GM21723 (cell line): ENCODE results near the gene CYB5R3.
A peak's percentile ranks its signal among the peaks of the same experiment; 100 is the strongest.
"Not testable (repeated sequence)": the region's sequence is repeated elsewhere in the genome, so short reads cannot be mapped to it uniquely, and the experiment has no call there.

ENCODE experiments used
- ATAC-seq: cut with Tn5 transposase; IDR thresholded peaks from one replicate; pipeline ENCODE4 v1.9.1; 2021; ENCODE audit warnings: mild to moderate bottlenecking, moderate library complexity; ENCODE audit not compliant: unreplicated experiment

CYB5R3 gene

DNA sequence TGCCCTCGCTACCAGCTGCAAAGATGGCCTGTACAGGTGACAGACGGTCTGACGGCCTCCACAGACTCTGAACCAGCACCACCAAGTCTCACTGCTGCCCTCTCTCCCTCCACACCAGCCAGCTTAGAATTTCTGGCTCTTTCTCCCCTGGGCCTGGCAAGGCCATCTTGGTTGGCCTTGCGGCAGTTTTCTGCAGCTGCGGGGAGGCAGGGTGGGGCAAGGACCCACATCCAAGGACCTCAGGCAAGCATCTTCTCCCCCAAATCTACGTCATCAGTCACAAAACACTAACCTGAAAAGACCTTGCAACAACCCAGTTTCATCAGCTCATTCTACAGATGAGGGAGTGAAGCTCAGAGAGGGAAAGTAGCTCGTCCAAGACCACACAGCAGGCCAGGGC, 22.8 kb downstream of the CYB5R3 start:
- no peak for ATAC-seq

DNA sequence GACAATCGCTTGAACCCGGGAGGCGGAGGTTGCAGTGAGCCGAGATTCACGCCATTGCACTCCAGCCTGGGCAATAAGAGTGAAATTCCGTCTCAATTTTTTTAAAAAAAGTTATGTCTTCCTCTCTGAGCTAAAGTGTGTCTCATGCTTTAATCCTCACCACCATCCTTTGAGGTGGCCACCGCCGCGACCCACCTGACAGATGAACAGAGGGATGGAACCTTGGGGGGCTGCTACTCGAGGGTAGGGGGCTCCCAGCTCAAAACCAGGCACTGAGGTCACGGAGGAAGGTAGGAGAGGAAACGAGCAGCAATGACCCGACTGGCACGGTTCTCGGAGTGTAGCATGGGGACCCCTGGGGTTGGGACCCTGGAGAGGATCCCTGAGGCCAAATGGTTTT, 23.8 kb downstream of the CYB5R3 start:
- no peak for ATAC-seq

DNA sequence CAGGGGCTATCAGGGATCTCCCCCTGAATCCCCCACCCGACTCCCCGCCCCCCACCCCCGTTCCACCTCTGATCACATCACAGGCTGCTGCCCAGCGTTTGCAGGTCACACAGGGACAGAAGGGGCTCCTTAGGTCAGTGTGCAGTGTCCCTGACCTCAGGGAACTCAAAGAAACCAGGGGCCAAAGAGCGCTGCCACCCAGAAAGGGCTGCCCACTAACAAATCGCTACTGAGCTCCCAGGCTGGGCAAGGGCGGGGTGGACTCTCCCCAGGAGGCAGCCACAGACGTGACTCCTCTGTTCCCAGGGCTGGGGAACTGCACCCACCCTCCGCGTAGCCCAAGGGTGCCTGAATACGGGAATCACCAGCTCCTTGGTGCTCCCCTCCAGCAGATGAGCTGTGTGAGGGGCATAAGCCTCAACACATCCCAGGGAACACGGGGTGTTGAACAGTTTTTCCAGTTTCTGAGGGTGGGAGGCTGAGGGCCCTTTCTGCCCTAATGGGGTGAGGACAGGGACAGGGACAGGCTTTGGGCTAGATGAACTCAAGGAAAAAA, 24.6 kb downstream of the CYB5R3 start:
- ATAC-seq = no peak

DNA sequence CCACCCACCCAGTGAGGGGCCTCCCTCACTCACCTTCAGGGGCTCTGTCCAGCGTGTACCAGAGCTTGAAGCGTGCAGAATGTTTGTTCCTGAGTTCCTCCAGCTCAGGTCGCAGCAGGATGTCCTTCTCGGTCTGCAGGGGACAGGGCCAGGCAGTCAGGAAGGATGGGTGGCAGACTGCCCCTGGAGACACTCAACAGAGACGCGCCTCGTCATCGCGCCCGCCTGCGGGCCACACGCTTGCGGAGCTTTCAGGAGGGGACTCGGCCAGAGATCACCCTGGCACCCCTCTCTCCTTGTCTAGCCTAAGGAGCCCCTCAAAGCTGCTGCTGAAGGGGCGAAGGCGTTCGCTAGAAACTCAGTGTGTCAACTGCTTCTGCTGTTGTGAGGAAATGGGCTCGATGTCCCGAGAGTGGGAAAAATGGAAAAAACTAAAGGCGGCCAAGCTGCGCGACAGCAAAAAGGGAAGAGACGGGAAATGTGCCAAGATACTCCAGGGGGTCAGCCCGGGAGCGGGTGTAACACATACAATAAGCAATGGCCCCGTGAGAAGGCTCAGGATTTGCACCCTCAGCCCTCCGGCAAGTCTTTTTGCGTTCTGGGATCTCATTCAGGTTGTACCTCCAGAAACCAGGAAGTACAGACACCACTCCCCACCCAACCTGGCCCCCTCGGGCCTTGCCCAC, 25.3 kb downstream of the CYB5R3 start:
- no peak for ATAC-seq

DNA sequence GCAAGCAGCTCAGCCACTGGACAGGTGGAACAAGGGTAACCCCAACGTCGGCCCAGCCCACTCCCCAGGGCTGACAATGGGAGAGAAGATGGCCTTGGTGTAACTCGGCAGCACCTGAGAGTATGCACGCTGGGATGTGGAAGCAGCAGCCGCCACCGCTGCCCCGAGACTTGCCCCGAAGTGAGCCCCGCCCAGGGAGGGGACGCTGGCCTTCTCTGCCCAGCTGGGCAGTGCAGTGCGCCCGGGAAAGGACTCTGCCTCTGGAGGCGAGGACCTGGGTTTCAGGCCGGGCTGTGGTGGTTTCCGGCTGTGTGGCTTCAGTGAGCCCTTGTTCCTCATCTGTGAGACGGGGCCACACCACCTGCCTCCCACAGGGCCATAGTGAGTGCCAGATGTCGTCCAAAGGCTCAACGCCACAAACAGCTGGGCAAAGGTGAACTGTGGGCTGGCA, 25.9 kb downstream of the CYB5R3 start:
- ATAC-seq = no peak

DNA sequence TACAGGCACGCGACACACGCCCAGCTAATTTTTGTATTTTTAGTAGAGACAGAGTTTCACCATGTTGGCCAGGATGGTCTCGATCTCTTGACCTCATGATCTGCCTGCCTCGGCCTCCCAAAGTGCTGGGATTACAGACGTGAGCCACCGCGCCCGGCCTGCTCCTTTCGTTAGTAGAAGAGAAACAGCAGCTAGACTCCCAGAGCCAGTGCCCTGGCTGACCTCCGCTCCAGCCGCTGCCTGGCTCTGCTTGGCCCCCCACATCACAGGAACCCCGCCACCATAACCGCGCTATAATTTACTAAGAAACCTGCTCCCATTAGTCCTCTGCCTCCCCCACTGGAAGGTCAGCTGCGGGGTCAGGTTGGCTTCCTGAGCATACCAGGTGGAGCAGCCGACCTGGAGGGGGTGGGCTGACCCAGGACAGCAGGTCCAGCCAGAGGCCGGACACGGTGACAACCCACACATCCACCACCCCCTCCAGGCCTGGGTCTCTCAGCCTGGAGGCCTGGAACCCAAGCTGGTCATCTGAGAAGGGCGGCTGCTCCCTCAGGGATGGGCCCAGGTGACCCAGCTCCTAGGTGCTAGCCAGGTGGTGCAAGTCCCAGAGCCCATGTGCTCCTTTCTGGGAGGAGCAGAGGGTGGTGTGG, 27.0 kb downstream of the CYB5R3 start:
- ATAC-seq = no peak

DNA sequence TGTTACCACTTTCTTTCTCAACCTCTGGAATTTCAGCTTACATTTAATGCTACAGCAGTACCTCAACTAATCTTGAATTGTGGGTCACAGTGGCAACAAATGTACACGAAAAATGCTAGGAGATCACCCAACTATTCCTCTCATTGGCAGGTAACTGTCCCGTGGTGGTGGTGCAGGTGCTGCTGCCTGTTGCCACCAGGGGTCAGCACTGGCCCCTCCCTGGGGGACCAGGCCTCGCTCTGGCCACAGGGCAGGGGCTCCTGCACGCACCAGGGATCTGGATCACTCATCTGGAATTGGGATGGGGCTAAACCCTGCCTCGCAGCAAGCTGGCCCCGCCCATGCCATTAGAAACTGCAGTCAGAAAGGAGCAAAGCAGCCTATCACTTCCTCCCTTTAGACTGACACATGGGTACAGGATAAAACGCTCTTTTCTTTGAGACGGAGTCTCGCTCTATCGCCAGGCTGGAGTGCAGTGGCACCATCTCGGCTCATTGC, 27.6 kb downstream of the CYB5R3 start:
- ATAC-seq = no peak

DNA sequence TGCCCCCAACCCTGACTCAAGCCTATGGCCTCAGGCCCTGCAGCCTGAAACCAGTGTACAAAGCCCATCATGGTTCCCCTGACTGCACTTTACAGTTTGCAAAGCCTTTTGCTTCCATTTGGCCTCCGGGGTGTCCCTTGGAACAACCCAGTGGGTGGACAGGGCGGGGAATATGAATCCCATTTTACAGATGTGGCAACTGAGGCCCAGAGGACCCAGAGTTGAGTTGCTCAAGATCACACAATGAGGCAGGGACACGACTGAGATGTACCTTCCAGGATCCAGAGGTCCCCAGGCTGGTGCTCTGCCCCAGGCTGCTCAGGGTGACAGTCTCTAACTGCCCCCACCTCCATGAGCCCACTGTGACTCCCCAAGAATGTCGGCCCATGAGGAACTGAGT, 29.1 kb downstream of the CYB5R3 start:
- no peak for ATAC-seq

DNA sequence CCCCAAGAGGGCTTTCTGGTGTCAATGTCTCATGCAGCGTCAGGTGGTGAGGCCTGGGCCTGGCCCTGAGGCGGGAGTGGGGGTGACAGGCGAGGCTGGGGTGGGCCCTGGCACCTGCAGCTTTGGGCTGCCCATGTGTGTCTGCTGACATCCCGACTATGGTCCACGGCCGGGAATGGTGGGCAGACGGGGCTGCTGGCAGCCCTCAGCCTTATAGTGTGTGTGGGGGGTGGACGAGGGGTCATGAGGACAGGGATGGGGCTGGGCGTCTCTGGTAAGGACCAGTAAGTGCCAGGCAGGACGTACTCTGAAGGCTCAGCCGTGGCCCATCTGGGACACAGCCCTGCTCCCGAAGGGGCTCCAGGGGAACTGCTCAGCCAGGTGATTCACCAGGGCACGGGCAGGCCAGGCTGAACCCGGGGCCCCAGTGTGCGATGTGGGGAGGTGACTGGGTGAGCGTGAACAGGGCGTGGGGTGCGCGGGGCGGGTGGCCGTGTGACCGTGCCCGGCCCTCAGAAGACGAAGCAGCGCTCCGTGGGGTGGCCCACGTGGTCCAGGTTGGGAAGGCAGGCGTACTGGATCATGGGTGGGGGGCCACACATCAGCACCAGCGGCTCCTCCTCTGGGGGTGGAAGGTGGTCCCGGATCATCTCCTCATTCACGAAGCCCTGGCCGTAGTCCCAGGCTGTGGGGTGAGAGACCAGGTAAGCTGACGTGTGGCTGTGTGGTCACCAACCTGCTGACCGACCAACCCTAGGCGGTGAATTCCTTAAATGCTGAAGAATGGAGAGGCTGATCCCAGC, 29.7 kb downstream of the CYB5R3 start:
- no peak for ATAC-seq

DNA sequence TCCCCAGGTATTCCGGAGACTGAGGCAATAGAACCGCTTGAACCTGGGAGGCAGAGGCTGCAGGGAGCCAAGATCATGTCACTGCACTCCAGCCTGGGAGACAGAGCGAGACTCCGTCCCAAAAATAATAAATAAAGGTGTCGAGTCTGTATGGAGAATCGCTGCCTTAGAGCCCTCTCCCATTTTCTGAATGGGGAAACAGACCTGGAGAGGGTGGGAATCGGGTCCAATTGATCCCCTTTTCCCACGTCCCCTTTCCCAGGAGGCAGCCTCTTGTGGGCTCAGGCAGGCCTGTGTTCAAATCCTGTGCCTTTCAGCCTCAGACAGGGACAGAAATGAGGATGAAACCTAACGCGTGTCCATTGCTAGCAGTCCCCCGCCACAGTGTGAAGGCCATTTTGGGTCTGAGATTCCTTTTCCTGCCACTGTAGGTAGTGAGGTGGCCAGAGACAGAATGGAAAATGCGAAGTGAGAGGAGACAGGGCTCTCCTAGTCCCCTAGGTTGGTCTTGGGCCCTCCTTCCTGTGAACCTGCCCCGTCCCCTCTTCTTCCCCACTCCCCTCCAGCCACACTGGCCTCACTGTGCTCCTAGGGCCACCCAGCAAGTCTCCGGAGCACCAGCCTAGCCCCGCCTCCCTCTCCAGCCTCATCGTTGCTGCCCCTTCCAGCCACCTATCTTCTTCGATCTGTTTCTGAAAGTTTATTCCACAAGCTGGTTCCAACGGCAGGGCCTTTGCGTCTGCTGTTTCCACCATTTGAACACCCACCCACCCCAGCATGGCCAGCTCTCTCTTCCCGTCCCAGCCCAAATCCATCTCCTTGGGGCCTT, 31.8 kb downstream of the CYB5R3 start:
- no peak for ATAC-seq

DNA sequence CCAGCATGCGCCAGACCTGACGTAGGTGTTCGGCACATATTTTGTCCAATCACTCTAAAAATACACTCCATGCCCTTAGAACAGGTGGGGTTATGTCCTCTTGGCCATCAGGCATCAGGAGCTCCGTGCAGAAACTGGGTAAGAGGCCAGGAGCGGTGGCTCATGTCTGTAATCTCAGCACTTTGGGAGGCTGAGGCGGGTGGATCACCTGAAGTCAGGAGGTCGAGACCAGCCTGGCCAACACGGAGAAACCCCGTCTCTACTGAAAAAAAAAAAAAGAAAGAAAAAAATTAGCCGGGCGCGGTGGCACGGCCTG, 33.4 kb downstream of the CYB5R3 start:
- ATAC-seq = not testable (repeated sequence)

DNA sequence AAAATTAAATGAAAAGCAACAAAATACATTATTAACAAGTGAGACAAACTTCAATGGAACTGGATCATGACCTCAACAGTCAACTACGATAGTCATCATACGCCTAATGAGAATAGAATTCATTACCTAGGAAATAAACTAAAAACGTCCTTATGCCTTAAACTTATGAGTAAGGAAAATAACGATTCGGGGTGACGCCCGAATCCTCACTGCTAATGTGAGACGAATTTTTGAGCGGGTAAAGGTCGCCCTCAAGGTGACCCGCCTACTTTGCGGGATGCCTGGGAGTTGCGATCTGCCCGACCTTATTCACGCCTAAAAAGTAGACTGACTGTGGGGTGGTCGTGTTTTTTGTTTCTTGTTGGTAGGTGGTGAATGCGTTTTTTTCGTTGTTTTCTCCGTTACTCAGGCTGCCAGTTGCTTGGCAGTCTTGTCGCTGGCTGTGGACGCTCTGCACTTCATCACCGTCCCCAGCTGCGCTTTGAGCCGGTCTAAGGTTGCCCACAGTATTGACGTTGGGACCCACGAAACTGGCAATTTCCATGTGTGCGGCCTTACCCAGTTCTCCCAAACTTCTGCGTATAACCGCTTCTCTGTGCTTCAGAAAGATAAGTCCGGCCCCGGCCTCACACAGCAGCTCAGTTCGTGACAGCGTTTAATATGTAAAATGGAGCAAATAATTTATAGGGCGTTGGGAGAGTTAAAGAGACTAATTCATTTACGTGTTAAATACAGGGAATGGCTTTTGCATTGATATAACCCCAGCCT, 33.9 kb downstream of the CYB5R3 start:
- peak; percentile 57 for ATAC-seq

DNA sequence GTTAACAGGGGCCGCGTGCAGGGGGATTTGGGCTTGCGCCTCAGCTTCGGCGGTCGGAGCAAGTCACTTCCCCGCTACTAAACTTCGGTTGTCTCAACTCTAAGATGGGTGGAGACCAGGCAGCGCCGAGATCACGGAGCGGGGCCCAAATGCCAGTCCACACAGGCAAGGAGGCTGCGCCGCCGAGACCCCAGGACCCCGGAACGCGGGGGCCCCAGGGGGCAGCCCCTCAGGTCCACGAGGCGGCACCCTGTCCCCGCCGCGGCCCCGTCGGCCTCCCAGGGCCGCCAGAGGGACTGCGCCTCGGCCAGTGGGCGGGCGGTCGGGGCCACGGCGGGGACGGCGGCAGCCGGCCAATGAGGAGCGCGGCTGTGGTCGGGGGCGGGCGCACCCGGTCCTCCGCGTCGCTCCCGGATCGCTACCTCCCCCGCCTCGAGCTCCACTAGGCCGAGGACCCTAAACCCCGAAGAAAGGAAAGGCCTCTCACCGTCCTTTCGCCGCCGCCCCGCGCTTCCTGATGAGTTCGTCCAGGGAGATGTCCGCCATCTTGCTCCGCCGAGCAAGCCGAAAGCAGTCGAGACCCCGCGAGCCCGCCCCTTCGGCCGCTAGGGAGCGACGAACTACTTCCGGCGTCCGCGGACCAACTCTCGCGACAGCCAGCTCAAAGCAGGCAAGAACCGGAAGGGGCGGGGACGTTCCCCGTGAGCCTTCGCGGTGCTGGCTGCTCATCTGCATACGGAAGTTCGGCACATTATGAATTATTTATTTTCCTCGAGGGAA, 34.7 kb downstream of the CYB5R3 start, which contains the start of gene POLDIP3:
TSS of gene POLDIP3 (minus strand) at position 572 of the 780 bp plus-strand sequence. CDS start at position 546, 26 bp downstream.
- ATAC-seq = peak; percentile 64

DNA sequence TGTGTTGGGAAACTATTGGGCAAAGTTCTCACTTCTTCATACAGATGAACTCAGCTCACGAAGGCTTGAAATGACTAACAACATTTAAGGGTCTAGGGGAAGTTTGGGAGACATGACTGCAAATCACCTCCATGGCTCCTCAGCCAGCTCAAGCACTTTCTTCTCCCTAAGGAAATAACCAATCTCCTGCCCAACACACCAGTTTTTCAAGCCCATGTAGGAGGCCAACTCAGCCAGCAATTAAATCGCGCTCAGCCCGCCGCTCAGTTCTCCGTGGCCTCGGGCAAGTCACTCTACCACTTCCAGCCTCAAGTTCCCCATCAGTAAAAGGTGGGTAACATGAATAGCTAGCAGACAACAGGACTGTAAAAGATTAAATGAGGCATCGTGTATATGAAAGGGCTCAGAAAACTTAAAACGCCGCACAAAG, 35.3 kb downstream of the CYB5R3 start:
- ATAC-seq = peak; percentile 7

DNA sequence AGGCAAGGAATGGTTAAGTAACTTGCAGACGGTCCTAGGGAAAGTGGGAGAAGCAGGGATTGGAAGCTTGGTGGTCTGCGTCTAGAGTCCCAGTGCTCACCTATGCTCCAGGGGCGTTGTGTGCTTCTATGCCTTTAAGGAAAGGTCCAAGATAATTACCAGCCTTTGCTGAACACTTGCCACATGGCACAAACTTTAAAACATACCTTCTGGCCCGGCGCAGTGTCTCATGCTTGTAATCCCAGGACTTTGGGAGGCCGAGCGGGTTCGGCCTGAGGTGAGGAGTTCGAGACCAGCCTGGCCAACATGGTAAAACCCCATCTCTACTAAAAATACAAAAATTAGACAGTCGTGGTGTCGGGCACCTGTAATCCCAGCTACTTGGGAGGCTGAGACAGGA, 36.9 kb downstream of the CYB5R3 start:
- no peak for ATAC-seq

DNA sequence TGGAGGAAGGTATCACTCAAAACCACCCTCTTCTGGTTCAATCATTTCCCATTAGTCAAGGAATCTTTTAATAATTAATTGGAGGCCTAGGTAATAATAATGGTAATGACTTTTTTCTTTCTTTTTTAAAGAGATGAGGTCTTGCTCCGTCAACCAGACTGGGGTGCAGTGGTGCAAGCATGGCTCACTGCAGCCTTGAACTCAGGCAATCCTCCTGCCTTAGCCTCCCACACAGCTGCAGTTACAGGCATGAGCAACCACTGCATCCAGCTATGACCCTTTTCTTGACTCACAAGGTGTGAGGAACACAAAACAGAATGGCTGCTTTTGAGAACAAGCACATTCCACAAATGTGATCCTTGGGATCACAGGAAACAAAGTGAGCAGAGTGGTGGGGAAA, 38.1 kb downstream of the CYB5R3 start:
- ATAC-seq = no peak

DNA sequence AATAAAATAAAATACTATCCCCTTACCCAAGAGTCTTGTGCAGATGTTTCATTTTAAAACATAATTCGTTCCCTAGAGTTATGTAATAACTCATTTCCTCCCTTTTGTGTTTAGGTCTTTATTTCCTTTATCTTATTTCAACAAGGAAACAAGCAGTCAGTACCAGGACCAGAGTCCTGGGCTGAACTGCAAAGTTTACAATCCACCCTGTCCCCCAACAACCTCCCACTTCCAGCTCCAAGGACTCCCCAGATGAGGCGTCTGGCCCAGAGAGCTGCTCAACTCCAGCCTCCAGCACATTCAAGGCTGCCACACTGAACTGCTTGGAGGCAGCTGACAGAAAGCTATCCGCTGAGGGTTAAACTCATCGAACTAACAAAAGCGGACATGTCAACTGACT, 39.0 kb downstream of the CYB5R3 start:
- no peak for ATAC-seq

DNA sequence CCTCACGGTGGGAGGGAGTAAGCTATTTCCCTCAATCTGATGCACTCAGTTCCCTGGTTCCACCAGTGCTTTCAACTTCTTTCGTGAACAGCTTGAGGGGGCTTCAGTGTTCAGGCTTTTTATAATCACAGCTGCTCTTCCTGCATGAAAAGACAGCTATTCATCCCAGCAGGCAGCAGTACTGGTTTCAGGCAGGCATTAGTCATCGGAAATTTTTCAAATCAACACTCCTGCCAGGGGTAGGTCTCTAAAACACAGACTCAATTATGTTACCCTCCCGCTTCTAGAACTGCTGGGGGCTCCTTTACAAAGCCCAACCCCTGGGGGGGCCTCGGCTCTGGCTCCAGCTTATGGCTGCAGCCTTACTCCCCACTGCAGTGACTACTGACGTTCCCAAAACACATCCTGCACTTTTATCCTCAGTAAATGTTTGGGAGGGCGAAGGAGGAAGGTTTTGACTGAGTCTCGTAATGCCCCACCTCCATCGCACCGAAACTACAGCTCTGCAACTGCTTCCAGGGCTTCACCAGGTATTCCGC, 40.3 kb downstream of the CYB5R3 start:
- no peak for ATAC-seq
